Measurements from ENCODE around the gene C20orf202. TPM values are rescaled to one million over a fixed set of nuclear protein-coding genes. Genes with fewer than 3 reads are reported as not detected.

C20orf202 gene
- total RNA-seq, 1 experiment from 2014 or later = not detected

- Histone ChIP-seq H3K79me2 (ENCODE audit: insufficient read depth, low read length) (no peaks in the 10 kb centered on the region), H4K20me1 (ENCODE audit: insufficient read depth) (no peaks in the 10 kb centered on the region), H3K4me3 (replicated peaks in 1 of 2; ENCODE audit: low read depth in 1 of 2, low read length in 2 of 2) (no peak overlapping the region), H3K27ac (ENCODE audit: low read depth, low read length) (no peak overlapping the region), H3K9ac (ENCODE audit: low read length) (no peak overlapping the region), H3K9me3 (ENCODE audit: control insufficient read depth in 1 of 2, insufficient read depth in 1 of 2, low read depth in 1 of 2, low read length in 2 of 2) (no peaks in the 10 kb centered on the region), H3K4me2 (ENCODE audit: low read length) (no peak overlapping the region), H3K9me2 (ENCODE audit: insufficient read depth) (no peaks in the 10 kb centered on the region), H2AFZ (ENCODE audit: low read depth, low read length, poor library complexity, severe bottlenecking) (no peak overlapping the region), H3K27me3 (ENCODE audit: insufficient read depth, low read length) (peaks cover 7% of the 10 kb centered on the region; the same call in 1 of the 2 replicates), H3K36me3 (ENCODE audit: control insufficient read depth in 1 of 2, insufficient read depth in 2 of 2, low read length in 2 of 2) (no peaks in the 10 kb centered on the region), H3K4me1 (ENCODE audit: control insufficient read depth in 1 of 2, insufficient read depth in 2 of 2, low read length in 2 of 2) (peaks cover 10 to 24% of the 10 kb centered on the region in 2 experiments; a peak in 3 of 4 replicates)
- intact Hi-C loops (cut with micrococcal nuclease) = loop anchor here (10.0 kb wide), 1 partner anchor 375 kb away; no protein-coding TSS in a partner anchor
- ChIA-PET RAD21 (ENCODE audit: low non-redundant PET in 1 of 2, low total read pairs in 2 of 2, uncharacterized antibody in 2 of 2, unreplicated experiment in 2 of 2) (no interaction called here), CTCF (no interaction called here), POLR2A (no interaction called here)
- BruUV-seq (replicated peaks) = no TSS peak
- ATAC-seq (no peak), DNase-seq (ENCODE audit: low read depth, low spot score) (no peak)
- no peak for TF ChIP-seq MAX (IDR thresholded peaks at IDR 0.05)
Observed at GRCh38 chr20:1189827-1190226, 13.4 kb upstream of the C20orf202 start.

DNA sequence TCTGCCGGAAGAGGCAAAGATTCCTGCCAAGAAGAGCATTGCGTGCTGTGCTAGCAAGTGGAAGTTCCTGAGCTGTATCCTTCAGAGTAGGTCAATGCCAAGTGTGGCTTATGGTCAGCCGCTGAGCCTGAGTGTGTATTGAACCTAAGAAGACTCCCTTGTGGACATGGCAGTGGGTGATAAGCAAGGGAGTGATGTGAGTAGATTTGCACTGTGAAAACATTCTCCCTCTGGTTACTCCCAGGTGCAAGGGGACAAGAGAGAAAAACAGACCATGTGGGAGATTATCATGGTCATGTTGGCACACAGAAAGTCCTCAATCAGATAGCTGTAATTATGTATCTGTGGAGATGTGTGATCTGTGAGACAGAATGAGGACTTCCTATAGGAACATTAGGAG, 12.4 kb upstream of the C20orf202 start:
- BruUV-seq (replicated peaks) = no TSS peak
- Histone ChIP-seq H3K4me3 (replicated peaks in 1 of 2; ENCODE audit: low read depth in 1 of 2, low read length in 2 of 2) (no peak overlapping the region), H3K9me2 (ENCODE audit: insufficient read depth) (no peaks in the 10 kb centered on the region), H4K20me1 (ENCODE audit: insufficient read depth) (no peaks in the 10 kb centered on the region), H3K9me3 (ENCODE audit: control insufficient read depth in 1 of 2, insufficient read depth in 1 of 2, low read depth in 1 of 2, low read length in 2 of 2) (no peaks in the 10 kb centered on the region), H3K36me3 (ENCODE audit: control insufficient read depth in 1 of 2, insufficient read depth in 2 of 2, low read length in 2 of 2) (no peaks in the 10 kb centered on the region), H3K27me3 (ENCODE audit: insufficient read depth, low read length) (peaks cover 7% of the 10 kb centered on the region; the same call in 1 of the 2 replicates), H3K27ac (ENCODE audit: low read depth, low read length) (no peak overlapping the region), H3K9ac (ENCODE audit: low read length) (no peak overlapping the region), H3K79me2 (ENCODE audit: insufficient read depth, low read length) (no peaks in the 10 kb centered on the region), H3K4me1 (ENCODE audit: control insufficient read depth in 1 of 2, insufficient read depth in 2 of 2, low read length in 2 of 2) (peaks cover 9 to 23% of the 10 kb centered on the region in 2 experiments; a peak in 3 of 4 replicates), H3K4me2 (ENCODE audit: low read length) (no peak overlapping the region), H2AFZ (ENCODE audit: low read depth, low read length, poor library complexity, severe bottlenecking) (no peak overlapping the region)
- DNase-seq (ENCODE audit: low read depth, low spot score) = no peak
- RAD21 ChIA-PET (ENCODE audit: low non-redundant PET in 1 of 2, low total read pairs in 2 of 2, uncharacterized antibody in 2 of 2, unreplicated experiment in 2 of 2) = no interaction called here
- intact Hi-C loops (cut with micrococcal nuclease) = no loop called here
- CTCF ChIA-PET = no interaction called here
- no peak for ATAC-seq
- POLR2A ChIA-PET = no interaction called here
- TF ChIP-seq SIN3A (IDR thresholded peaks at IDR 0.05; ENCODE audit: low read depth) = no peak
- TF ChIP-seq POLR2A (IDR thresholded peaks at IDR 0.05; ENCODE audit: borderline replicate concordance, extremely low read depth, insufficient read depth, insufficient read length) = no peak
- TF ChIP-seq YY1 (IDR thresholded peaks at IDR 0.05; ENCODE audit: extremely low read depth, insufficient replicate concordance, low read depth, low read length) = no peak
- no peak for TF ChIP-seq ZFX (IDR thresholded peaks at IDR 0.05)
- no peak for TF ChIP-seq ELF1 (IDR thresholded peaks at IDR 0.05; ENCODE audit: borderline replicate concordance, low read depth)
- TF ChIP-seq, protein P1, sequence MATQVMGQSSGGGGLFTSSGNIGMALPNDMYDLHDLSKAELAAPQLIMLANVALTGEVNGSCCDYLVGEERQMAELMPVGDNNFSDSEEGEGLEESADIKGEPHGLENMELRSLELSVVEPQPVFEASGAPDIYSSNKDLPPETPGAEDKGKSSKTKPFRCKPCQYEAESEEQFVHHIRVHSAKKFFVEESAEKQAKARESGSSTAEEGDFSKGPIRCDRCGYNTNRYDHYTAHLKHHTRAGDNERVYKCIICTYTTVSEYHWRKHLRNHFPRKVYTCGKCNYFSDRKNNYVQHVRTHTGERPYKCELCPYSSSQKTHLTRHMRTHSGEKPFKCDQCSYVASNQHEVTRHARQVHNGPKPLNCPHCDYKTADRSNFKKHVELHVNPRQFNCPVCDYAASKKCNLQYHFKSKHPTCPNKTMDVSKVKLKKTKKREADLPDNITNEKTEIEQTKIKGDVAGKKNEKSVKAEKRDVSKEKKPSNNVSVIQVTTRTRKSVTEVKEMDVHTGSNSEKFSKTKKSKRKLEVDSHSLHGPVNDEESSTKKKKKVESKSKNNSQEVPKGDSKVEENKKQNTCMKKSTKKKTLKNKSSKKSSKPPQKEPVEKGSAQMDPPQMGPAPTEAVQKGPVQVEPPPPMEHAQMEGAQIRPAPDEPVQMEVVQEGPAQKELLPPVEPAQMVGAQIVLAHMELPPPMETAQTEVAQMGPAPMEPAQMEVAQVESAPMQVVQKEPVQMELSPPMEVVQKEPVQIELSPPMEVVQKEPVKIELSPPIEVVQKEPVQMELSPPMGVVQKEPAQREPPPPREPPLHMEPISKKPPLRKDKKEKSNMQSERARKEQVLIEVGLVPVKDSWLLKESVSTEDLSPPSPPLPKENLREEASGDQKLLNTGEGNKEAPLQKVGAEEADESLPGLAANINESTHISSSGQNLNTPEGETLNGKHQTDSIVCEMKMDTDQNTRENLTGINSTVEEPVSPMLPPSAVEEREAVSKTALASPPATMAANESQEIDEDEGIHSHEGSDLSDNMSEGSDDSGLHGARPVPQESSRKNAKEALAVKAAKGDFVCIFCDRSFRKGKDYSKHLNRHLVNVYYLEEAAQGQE (IDR thresholded peaks at IDR 0.05; ENCODE audit: low read depth) = no peak
- TF ChIP-seq FOSL1 (IDR thresholded peaks at IDR 0.05; ENCODE audit: low read depth) = no peak
- no peak for TF ChIP-seq SP1 (IDR thresholded peaks at IDR 0.05; ENCODE audit: low read depth)
- TF ChIP-seq ZBTB33 (IDR thresholded peaks at IDR 0.05; ENCODE audit: extremely low read depth, insufficient replicate concordance, low read length) = no peak
- TF ChIP-seq CEBPB (IDR thresholded peaks at IDR 0.05; ENCODE audit: low read depth) = no peak
- TF ChIP-seq JUND (IDR thresholded peaks at IDR 0.05) = no peak
- TF ChIP-seq ZNF274 (IDR thresholded peaks at IDR 0.05; ENCODE audit: low read depth, low read length) = no peak
- TF ChIP-seq, protein P2, sequence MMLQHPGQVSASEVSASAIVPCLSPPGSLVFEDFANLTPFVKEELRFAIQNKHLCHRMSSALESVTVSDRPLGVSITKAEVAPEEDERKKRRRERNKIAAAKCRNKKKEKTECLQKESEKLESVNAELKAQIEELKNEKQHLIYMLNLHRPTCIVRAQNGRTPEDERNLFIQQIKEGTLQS (IDR thresholded peaks at IDR 0.05) = no peak
- TF ChIP-seq POLR2AphosphoS5 (IDR thresholded peaks at IDR 0.05; ENCODE audit: low read depth, low read length) = no peak
- no peak for TF ChIP-seq TCF7L2 (IDR thresholded peaks at IDR 0.05; ENCODE audit: borderline replicate concordance, extremely low read depth, insufficient read depth, insufficient read length)

Measured in HCT116 (cell line).